HT1080 (cell line): ENCODE data around the gene RREB1. TPM values are rescaled to one million over a fixed set of nuclear protein-coding genes. Genes with fewer than 3 reads are reported as not detected.
A peak's percentile ranks its signal among the peaks of the same experiment; 100 is the strongest.

Source experiments
- DNase-seq: peaks from one replicate; pipeline ENCODE4 v3.0.0-alpha.2; 2015; ENCODE audit warnings: low read depth
- polyA plus RNA-seq, 2 experiments: library from polyadenylated mRNA; depleted of rRNA; stranded (reverse); fragments of >200 nt; gene quantifications; 2 replicates each; pipeline ENCODE4 v1.2.3, GENCODE V29; 2015
- total RNA-seq: library from RNA; depleted of rRNA; stranded (reverse); fragments of >200 nt; shearing (Covaris generic); gene quantifications from 2 replicates; pipeline ENCODE4 v1.2.3, GENCODE V29; 2014; rRNA removed

RREB1 gene, protein sequence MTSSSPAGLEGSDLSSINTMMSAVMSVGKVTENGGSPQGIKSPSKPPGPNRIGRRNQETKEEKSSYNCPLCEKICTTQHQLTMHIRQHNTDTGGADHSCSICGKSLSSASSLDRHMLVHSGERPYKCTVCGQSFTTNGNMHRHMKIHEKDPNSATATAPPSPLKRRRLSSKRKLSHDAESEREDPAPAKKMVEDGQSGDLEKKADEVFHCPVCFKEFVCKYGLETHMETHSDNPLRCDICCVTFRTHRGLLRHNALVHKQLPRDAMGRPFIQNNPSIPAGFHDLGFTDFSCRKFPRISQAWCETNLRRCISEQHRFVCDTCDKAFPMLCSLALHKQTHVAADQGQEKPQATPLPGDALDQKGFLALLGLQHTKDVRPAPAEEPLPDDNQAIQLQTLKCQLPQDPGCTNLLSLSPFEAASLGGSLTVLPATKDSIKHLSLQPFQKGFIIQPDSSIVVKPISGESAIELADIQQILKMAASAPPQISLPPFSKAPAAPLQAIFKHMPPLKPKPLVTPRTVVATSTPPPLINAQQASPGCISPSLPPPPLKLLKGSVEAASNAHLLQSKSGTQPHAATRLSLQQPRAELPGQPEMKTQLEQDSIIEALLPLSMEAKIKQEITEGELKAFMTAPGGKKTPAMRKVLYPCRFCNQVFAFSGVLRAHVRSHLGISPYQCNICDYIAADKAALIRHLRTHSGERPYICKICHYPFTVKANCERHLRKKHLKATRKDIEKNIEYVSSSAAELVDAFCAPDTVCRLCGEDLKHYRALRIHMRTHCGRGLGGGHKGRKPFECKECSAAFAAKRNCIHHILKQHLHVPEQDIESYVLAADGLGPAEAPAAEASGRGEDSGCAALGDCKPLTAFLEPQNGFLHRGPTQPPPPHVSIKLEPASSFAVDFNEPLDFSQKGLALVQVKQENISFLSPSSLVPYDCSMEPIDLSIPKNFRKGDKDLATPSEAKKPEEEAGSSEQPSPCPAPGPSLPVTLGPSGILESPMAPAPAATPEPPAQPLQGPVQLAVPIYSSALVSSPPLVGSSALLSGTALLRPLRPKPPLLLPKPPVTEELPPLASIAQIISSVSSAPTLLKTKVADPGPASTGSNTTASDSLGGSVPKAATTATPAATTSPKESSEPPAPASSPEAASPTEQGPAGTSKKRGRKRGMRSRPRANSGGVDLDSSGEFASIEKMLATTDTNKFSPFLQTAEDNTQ (N-terminal part only)
- total RNA-seq, result 10.5 and 11.9 TPM in 2 replicates
- polyA plus RNA-seq (2015; cell fraction: cytosol; rRNA removed), result 6.8 and 6.9 TPM in 2 replicates
- polyA plus RNA-seq (2015; cell fraction: nucleus; rRNA removed), result 15.2 and 17.6 TPM in 2 replicates

DNA sequence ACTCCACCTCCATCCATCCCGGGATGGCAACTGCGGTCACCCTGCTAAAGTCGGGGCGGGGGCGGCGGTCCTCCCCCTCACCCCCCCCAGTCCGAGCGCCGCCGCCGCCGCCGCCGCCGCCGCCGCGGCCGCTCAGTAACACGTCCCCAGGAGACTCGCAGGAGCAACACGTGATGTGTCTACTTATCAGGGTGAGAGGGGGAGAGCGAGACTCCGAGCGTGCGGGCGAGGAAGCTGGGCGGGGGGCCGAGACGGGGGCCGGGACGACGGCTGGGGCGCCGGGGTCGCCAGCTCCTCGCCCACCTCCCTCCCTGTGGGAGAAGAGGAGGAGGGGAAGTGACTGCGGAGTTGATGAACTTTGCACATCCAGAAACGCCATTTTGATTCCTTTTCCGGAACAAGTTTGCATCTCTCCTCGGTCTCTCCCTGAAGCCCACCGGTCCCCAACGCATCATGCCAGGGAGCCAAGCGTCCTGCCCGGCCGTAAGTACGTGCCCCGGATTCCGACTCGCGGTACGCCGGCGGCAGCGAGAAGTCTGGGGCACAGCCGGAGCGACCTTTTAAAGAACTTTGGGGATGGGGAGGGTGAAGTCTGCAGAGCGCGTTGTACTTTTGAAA is at the start of gene RREB1:
RREB1 (plus strand) TSS at position 384 of the 618 bp plus-strand sequence. CDS start 73,951 bp downstream, outside the sequence.
- peak; percentile 31 for DNase-seq

GRCh38 chr6:7058250-7058923 is 49.4 kb upstream of the RREB1 start:
- peak; percentile 98 for DNase-seq

GRCh38 chr6:7060769-7061516 is 46.8 kb upstream of the RREB1 start:
- no peak for DNase-seq

DNA sequence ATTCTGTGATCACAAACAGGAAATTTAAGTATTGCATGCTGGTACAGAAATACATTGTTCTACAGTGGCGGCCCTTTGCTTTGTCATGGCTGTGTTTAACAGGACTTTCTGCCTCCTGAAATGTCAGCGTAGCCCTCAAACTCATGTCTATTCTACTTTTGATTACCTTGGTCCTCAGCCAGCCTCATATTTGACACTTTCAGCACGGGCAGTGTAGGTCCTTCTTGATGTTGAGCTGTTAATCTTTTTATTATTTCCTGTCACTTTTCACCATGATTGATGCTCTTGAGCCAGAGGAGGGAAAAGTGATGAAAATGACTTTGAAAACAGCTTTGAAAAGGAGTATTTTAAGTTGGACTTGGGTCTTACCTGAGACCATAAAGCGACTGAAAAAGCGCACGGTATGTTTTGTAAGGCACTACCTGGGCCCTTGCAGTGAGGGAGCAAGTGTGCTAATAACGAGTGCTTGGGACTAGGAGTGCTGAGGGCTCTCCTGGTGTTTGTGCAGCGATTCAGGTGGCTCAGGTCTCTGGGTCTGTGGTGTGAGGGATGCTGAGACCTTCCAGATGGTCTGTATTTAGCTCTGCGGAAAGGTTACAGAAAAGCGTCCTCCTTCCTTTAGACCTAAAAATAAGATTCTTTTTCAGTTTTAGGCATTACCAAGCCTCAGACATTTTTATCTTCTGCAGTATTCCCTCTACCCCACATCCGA is 45.2 kb upstream of the RREB1 start:
- DNase-seq, result no peak

DNA sequence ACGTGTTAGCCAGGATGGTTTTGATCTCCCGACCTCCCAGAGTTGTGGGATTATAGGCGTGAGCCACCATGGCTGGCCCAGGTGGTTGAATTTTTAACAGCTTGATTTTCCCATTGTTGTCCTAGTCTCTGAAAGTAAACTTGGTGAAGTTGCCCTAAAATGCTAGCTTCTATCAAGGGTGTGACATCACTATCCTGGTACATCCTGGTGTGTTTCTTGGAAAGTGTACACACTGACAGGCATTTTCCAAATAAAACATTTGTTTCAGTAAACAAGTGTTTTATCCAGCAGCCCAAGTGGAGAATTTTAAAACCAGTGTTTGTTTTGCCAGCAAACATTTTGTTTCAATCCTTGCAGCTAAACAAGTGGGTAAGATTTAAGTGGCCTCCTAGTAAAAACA is 40.5 kb upstream of the RREB1 start:
- DNase-seq, result no peak

GRCh38 chr6:7071405-7071804 is 36.4 kb upstream of the RREB1 start:
- DNase-seq, result no peak

DNA sequence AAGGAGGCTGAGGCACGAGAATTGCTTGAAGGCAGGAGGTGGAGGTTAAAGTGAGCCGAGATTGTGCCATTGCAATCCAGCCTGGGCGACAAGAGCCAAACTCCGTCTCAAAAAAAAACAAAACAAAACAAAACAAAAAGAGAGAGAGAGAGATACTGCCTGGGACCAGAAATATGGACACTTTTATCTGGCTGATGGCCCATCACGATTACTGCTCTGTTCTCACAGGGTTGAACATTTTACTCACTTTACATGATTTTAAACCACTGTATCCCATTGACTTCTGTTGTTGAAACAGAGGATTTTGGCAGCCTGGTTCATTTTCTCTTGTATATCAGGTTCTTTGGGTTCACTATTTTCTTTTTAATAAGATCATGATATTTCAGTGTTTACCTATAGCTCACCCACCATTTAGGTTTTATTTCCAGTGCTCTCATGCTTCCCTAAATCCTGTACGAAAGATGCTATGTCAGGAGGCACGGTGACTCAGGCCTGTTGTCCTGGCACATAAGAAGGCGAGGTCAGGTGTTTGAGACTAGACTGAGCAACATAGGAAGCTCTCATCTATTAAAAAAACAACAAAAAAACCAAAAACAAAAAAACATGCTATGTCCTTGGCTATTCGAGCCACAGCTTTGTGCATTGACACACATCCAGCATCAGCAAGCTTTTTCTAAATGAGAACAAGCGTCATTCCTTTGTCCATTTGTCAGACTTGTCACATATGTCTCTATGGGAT is 34.5 kb upstream of the RREB1 start:
- no peak for DNase-seq

GRCh38 chr6:7073821-7074525 is 33.8 kb upstream of the RREB1 start:
- DNase-seq, result no peak

- no peak for DNase-seq
These were observed 32.9 kb upstream of the RREB1 start for GRCh38 chr6:7074870-7075269.

GRCh38 chr6:7075341-7076000 is 32.3 kb upstream of the RREB1 start:
- no peak for DNase-seq

DNA sequence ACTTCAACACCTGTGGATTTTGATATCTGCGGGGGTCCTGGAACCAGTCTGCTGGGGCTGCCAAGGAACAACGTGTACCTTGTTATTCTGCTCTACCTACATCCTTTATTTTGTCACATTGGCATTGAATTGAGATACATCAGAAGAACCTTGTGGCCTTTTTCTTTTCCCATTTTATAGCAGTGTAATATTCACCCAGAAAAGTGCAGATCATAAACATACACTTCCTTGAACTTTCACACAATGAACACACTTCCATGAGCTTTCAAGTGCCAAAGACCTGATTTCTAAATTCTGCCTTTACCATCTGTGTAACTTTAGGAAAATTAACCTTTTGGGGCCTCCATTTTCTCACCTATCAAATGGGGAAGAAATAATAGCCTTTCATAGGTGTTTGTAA is 29.9 kb upstream of the RREB1 start:
- no peak for DNase-seq

DNA sequence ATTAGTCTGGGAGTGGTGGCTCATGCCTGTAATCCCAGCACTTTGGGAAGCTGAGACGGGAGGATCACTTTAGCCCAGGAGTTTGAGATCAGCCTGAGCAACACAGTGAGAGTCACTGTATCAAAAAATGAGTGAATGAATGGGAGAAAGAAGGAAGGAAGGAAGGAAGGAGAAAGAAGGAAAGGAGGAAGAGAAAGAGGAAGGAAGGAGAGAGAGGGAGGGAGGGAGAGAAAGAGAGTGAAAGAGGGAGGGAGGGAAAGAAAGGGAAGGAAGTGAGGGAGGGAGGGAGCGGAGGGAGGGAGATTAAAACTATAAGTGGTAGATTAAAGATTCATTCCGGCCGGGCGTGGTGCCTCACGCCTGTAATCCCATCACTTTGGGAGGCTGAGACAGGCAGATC is 28.9 kb upstream of the RREB1 start:
- DNase-seq, result no peak

- no peak for DNase-seq
These were observed 27.4 kb upstream of the RREB1 start for GRCh38 chr6:7080311-7080710.

DNA sequence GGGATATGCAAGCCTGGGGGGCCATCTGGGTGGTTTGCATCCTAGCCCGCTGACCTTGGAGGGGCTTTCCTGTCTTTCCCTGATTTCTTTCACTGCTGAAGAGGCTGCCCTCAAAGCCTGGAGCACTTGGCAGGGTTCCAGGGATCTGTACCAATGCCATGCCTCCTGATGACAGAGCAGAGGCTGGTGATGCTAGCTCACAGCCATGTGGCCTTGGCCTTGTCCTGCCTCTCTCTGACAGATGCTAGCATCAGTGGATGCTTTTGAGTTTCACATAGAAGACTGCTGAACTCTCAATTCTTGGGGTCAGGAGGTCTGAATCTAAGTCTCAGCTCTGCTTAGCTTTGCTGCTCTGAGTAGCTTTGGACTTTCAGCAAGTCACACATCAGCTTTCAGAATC is 21.9 kb upstream of the RREB1 start:
- DNase-seq, result peak; percentile 22

DNA sequence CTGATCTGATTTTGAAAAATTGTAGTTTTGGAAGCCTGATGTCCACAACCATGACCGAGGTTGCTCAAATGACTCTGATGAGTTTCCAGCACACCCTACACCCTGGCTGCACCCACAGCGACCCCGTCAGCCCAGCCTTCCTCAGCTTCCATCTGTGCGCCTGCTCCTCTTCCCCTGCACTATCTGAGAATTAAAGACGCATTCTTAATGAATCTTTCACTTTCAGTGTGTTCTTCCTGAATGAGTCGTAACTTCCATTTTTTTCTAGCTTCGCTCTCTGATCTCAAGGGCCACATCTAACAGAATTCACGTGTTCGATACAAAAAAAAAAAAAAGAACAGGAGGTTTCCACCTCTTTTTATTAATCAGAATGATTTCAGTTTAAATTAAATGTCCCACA is 21.3 kb upstream of the RREB1 start:
- peak; percentile 28 for DNase-seq

DNA sequence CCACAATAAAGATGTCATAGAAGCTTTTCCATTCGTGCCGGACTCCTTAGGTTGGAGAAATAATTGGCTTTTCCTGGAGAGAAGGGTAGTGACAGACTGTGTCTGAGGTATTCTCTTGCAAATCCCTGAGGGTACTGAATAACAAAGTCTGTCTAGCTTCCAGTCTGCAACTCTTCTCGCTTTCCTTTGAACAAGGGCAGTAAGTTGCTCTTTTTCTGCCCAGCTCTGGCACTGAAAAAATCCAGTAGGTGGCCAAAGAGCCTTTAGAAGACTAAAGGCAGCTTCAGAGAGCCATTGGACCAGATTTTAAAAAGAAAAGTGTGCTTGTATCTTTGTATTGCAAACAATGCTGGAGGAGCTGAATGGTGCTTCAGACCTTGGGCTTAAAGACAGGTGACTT is 20.7 kb upstream of the RREB1 start:
- DNase-seq, result no peak

- no peak for DNase-seq
These were observed 20.2 kb upstream of the RREB1 start for GRCh38 chr6:7087491-7087979.
